ENCODE results near the gene H2BK1.

H2BK1 gene

GRCh38 chr7:151243045-151243349 is 32.7 kb upstream of the H2BK1 start:
- Histone ChIP-seq H3K27me3 (ENCODE audit: control insufficient read depth, insufficient read depth, low read length) (peaks cover 13% of the 10 kb centered on the region), H3K27ac (ENCODE audit: low read depth, low read length) (no peak overlapping the region), H3K36me3 (ENCODE audit: control insufficient read depth, insufficient read depth, low read length) (peaks cover 8% of the 10 kb centered on the region), H3K4me1 (ENCODE audit: control insufficient read depth, insufficient read depth, low read length) (peaks cover 24% of the 10 kb centered on the region), H3K4me3 (ENCODE audit: low read length) (no peak overlapping the region), H3K9ac (ENCODE audit: low read length) (no peak overlapping the region)

- Histone ChIP-seq H3K27me3 (ENCODE audit: control insufficient read depth, insufficient read depth, low read length) (peaks cover 13% of the 10 kb centered on the region), H3K27ac (ENCODE audit: low read depth, low read length) (no peak overlapping the region), H3K36me3 (ENCODE audit: control insufficient read depth, insufficient read depth, low read length) (peaks cover 11% of the 10 kb centered on the region), H3K4me1 (ENCODE audit: control insufficient read depth, insufficient read depth, low read length) (peaks cover 20% of the 10 kb centered on the region), H3K4me3 (ENCODE audit: low read length) (no peak overlapping the region), H3K9ac (ENCODE audit: low read length) (no peak overlapping the region)
Observed at GRCh38 chr7:151242159-151243044, 32.1 kb upstream of the H2BK1 start.

- Histone ChIP-seq H3K36me3 (ENCODE audit: control insufficient read depth, insufficient read depth, low read length) (peaks cover 17% of the 10 kb centered on the region), H3K27me3 (ENCODE audit: control insufficient read depth, insufficient read depth, low read length) (peaks cover 9% of the 10 kb centered on the region), H3K27ac (ENCODE audit: low read depth, low read length) (no peak overlapping the region), H3K4me3 (ENCODE audit: low read length) (no peak overlapping the region), H3K4me1 (ENCODE audit: control insufficient read depth, insufficient read depth, low read length) (peaks cover 15% of the 10 kb centered on the region), H3K9ac (ENCODE audit: low read length) (no peak overlapping the region)
Observed at GRCh38 chr7:151241755-151242096, 31.4 kb upstream of the H2BK1 start.

GRCh38 chr7:151240942-151241754 is 30.9 kb upstream of the H2BK1 start:
- Histone ChIP-seq H3K4me1 (ENCODE audit: control insufficient read depth, insufficient read depth, low read length) (peaks cover 14% of the 10 kb centered on the region), H3K36me3 (ENCODE audit: control insufficient read depth, insufficient read depth, low read length) (peaks cover 23% of the 10 kb centered on the region), H3K27ac (ENCODE audit: low read depth, low read length) (no peak overlapping the region), H3K9ac (ENCODE audit: low read length) (no peak overlapping the region), H3K27me3 (ENCODE audit: control insufficient read depth, insufficient read depth, low read length) (peaks cover 9% of the 10 kb centered on the region), H3K4me3 (ENCODE audit: low read length) (no peak overlapping the region)

GRCh38 chr7:151240536-151240935 is 30.2 kb upstream of the H2BK1 start:
- Histone ChIP-seq H3K4me1 (ENCODE audit: control insufficient read depth, insufficient read depth, low read length) (peaks cover 14% of the 10 kb centered on the region), H3K4me3 (ENCODE audit: low read length) (no peak overlapping the region), H3K36me3 (ENCODE audit: control insufficient read depth, insufficient read depth, low read length) (peaks cover 24% of the 10 kb centered on the region), H3K27me3 (ENCODE audit: control insufficient read depth, insufficient read depth, low read length) (peaks cover 9% of the 10 kb centered on the region), H3K9ac (ENCODE audit: low read length) (no peak overlapping the region), H3K27ac (ENCODE audit: low read depth, low read length) (no peak overlapping the region)

GRCh38 chr7:151239837-151240459 is 29.7 kb upstream of the H2BK1 start:
- peaks cover 28% of the 10 kb centered on the region for H3K36me3 ChIP-seq (ENCODE audit: control insufficient read depth, insufficient read depth, low read length)
- no peak overlapping the region for H3K4me3 ChIP-seq (ENCODE audit: low read length)
- H3K27me3 ChIP-seq (ENCODE audit: control insufficient read depth, insufficient read depth, low read length) = peaks cover 5% of the 10 kb centered on the region
- no peak overlapping the region for H3K27ac ChIP-seq (ENCODE audit: low read depth, low read length)
- H3K4me1 ChIP-seq (ENCODE audit: control insufficient read depth, insufficient read depth, low read length) = peaks cover 11% of the 10 kb centered on the region
- no peak overlapping the region for H3K9ac ChIP-seq (ENCODE audit: low read length)

GRCh38 chr7:151238924-151239836 is 28.9 kb upstream of the H2BK1 start:
- H3K27me3 ChIP-seq (ENCODE audit: control insufficient read depth, insufficient read depth, low read length) = peaks cover 3% of the 10 kb centered on the region
- H3K9ac ChIP-seq (ENCODE audit: low read length) = no peak overlapping the region
- H3K36me3 ChIP-seq (ENCODE audit: control insufficient read depth, insufficient read depth, low read length) = peaks cover 28% of the 10 kb centered on the region

GRCh38 chr7:151238190-151238810 is 28.0 kb upstream of the H2BK1 start:
- no peak overlapping the region for H3K27ac ChIP-seq (ENCODE audit: low read depth, low read length)
- no peaks in the 10 kb centered on the region for H3K27me3 ChIP-seq (ENCODE audit: control insufficient read depth, insufficient read depth, low read length)
- H3K9ac ChIP-seq (ENCODE audit: low read length) = no peak overlapping the region
- no peak overlapping the region for H3K4me3 ChIP-seq (ENCODE audit: low read length)
- H3K4me1 ChIP-seq (ENCODE audit: control insufficient read depth, insufficient read depth, low read length) = peaks cover 5% of the 10 kb centered on the region
- H3K36me3 ChIP-seq (ENCODE audit: control insufficient read depth, insufficient read depth, low read length) = peaks cover 28% of the 10 kb centered on the region

More at GRCh38 chr7:151238924-151239836, 28.9 kb upstream of the H2BK1 start:
- Histone ChIP-seq H3K4me1 (ENCODE audit: control insufficient read depth, insufficient read depth, low read length) (peaks cover 5% of the 10 kb centered on the region), H3K27ac (ENCODE audit: low read depth, low read length) (no peak overlapping the region), H3K4me3 (ENCODE audit: low read length) (no peak overlapping the region)

- Histone ChIP-seq H3K4me1 (ENCODE audit: control insufficient read depth, insufficient read depth, low read length) (peaks cover 7% of the 10 kb centered on the region), H3K4me3 (ENCODE audit: low read length) (no peak overlapping the region), H3K27me3 (ENCODE audit: control insufficient read depth, insufficient read depth, low read length) (no peaks in the 10 kb centered on the region), H3K9ac (ENCODE audit: low read length) (no peak overlapping the region), H3K36me3 (ENCODE audit: control insufficient read depth, insufficient read depth, low read length) (peaks cover 28% of the 10 kb centered on the region), H3K27ac (ENCODE audit: low read depth, low read length) (no peak overlapping the region)
Observed at GRCh38 chr7:151237244-151238189, 27.2 kb upstream of the H2BK1 start.

- H3K27ac ChIP-seq (ENCODE audit: low read depth, low read length) = no peak overlapping the region
- H3K9ac ChIP-seq (ENCODE audit: low read length) = no peak overlapping the region
- peaks cover 10% of the 10 kb centered on the region for H3K4me1 ChIP-seq (ENCODE audit: control insufficient read depth, insufficient read depth, low read length)
- no peaks in the 10 kb centered on the region for H3K27me3 ChIP-seq (ENCODE audit: control insufficient read depth, insufficient read depth, low read length)
- no peak overlapping the region for H3K4me3 ChIP-seq (ENCODE audit: low read length)
- H3K36me3 ChIP-seq (ENCODE audit: control insufficient read depth, insufficient read depth, low read length) = peaks cover 28% of the 10 kb centered on the region
Observed at GRCh38 chr7:151236406-151236805, 26.1 kb upstream of the H2BK1 start.

Measured in rectal smooth muscle tissue (tissue), 1 donor.